NCI-H2029 treated with DMSO at 0.1 percent for 48 hours (cell line): ENCODE measurements around the gene TM9SF4.

Experiments
- DNase-seq: peaks from one replicate; lab custom pipeline; 2025; lab: John Stamatoyannopoulos, UW

TM9SF4 gene, protein sequence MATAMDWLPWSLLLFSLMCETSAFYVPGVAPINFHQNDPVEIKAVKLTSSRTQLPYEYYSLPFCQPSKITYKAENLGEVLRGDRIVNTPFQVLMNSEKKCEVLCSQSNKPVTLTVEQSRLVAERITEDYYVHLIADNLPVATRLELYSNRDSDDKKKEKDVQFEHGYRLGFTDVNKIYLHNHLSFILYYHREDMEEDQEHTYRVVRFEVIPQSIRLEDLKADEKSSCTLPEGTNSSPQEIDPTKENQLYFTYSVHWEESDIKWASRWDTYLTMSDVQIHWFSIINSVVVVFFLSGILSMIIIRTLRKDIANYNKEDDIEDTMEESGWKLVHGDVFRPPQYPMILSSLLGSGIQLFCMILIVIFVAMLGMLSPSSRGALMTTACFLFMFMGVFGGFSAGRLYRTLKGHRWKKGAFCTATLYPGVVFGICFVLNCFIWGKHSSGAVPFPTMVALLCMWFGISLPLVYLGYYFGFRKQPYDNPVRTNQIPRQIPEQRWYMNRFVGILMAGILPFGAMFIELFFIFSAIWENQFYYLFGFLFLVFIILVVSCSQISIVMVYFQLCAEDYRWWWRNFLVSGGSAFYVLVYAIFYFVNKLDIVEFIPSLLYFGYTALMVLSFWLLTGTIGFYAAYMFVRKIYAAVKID

GRCh38 chr20:32109392-32110172, at the start of gene TM9SF4:
TM9SF4 (plus strand) TSS chr20:32109714; CDS start chr20:32109741, 27 bp downstream.
- peak; percentile 96 for DNase-seq

DNA sequence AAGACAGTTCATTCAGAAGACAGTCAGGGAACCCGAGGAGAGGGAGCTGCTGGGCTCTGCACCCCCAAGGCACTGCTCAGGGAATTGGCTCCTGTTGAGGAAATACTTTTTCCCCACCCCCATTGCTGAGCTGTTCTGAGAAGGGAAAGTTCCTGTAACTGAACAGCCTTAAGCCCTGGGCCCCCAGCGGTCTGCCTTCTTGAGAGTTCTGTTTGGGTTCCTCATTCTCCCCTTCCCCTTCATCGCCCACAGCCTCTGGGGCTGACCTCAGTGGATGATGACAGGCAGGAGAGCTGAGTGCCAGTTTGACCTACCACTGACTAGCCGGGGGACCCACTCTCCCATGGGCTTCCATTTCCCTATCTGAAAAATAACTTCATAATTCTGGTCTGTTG, 46.7 kb upstream of the TM9SF4 start:
- no peak for DNase-seq

- no peak for DNase-seq
Observed at GRCh38 chr20:32063695-32064094, 45.8 kb upstream of the TM9SF4 start.

GRCh38 chr20:32064667-32065066, 44.8 kb upstream of the TM9SF4 start:
- DNase-seq: no peak

- DNase-seq: no peak
Observed at GRCh38 chr20:32067234-32067821, 42.2 kb upstream of the TM9SF4 start.

- no peak for DNase-seq
Observed at GRCh38 chr20:32068174-32068573, 41.3 kb upstream of the TM9SF4 start.

DNA sequence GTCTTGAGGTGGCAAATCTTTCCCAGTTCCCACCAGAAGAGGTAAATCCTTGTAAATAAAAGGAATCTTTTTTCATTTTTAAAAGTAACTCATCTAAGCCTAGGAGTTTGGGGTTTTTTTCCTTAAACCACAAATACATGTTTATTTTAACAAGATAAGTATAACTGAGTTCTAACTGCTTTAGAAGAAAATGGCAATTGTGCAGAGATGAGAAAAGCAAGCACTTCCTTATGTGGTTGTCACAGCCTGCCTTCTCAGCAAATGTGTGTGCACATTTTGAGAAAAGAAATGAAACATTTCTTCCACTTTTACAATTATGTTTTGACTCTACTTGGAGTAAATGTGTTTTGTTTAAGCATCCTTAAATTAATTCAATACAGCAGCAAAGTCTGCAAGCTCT, 39.8 kb upstream of the TM9SF4 start:
- DNase-seq: no peak

GRCh38 chr20:32070282-32070681, 39.2 kb upstream of the TM9SF4 start:
- no peak for DNase-seq

DNA sequence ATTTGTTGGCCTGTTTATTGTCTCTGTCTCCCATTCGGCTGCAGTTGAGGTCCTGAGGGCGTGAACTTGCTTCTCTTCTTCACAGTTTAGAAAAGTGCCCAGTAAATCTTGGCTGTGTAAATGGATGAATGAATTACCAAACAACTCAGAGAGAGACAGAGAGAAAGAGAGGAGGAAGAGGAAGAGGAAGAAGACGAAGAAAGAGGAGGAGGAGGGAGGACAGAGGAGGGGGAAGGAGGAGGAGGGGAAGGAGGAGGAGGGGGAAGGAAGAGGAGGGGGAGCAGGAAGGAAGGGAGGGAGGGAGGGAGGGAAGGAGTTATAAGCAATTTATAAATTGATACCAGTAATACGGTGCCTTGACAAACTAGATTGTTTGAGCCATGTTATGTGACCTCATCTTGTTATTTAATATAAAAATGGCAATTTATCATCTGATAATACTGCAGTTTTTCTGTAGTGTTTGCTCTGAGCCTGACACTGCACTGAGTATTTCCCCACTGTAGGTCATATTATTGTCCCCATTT, 38.8 kb upstream of the TM9SF4 start:
- DNase-seq: no peak

DNA sequence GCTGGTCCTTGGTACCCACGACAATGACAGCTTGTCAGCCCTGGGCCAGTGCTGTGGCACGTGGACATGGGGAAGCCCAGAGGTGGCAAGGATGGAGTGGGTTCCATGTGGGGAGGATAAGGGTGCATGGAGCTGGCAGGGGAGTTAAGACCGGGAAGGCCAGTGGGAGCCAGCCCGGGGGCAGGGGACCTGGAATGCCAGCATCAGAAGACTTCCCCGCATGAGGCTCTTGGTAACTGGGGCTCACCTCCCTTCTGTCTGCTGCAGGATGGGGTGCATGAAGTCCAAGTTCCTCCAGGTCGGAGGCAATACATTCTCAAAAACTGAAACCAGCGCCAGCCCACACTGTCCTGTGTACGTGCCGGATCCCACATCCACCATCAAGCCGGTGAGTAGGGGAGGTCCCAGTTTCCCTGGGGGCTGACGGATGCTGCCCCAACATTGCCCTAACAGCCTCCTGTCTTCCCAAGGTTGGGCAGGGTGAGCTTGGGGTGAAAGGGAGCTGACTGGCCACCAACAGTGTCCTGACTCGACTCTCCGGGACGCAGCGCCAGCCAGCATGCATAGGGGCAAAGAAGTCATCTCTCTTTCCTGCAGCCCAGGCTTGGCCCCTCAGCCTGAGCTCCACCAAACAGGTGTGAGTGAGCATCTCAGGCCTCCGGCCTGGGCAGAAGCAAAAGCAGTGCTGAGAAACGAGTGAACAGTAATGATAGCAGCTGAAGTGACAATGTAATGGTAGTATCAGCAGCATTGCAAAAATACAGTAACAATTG, 37.9 kb upstream of the TM9SF4 start:
- no peak for DNase-seq

- DNase-seq: no peak
Observed at GRCh38 chr20:32072168-32072750, 37.3 kb upstream of the TM9SF4 start.

GRCh38 chr20:32075534-32075933, 34.0 kb upstream of the TM9SF4 start:
- DNase-seq: no peak

GRCh38 chr20:32077190-32077589, 32.3 kb upstream of the TM9SF4 start:
- DNase-seq: no peak

GRCh38 chr20:32078322-32078721, 31.2 kb upstream of the TM9SF4 start:
- no peak for DNase-seq

DNA sequence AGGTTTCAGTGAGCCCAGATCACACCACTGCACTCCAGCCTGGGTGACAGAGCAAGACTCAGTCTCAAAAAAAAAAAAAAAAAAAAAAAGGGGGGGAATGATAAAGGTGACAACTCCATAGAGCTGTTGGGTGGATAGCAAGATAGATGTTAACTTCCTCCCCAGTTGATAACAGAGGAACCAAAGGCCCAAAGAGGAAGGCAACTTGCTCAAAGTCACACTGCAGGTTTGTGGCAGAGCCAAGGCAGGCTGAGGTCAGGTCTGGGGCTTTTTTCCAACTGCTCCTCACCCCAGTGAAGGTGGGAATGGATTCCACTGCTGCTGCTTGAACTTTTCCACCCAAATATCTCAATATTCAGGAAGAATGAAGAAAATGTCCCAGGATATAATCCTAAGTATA, 30.7 kb upstream of the TM9SF4 start:
- DNase-seq: no peak

DNA sequence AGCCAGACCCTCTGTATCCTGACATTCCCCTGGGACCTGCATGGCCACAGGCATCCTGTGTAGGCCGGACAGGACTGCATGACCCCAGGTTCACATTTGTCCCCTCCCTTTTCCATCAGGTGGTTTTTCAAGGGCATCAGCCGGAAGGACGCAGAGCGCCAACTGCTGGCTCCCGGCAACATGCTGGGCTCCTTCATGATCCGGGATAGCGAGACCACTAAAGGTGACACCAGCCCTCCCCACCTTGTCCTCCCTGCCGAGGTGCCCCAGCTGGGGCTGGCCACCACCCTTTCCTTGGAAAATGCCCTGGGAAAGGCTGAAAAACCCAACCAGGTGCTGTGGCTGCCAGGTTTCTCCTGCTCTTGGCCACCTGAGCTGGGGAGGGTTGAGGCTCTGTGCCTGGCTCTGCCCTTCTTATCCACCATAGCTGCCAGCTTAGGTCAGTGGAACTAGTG, 29.8 kb upstream of the TM9SF4 start:
- no peak for DNase-seq

- no peak for DNase-seq
Observed at GRCh38 chr20:32080783-32081182, 28.7 kb upstream of the TM9SF4 start.

DNA sequence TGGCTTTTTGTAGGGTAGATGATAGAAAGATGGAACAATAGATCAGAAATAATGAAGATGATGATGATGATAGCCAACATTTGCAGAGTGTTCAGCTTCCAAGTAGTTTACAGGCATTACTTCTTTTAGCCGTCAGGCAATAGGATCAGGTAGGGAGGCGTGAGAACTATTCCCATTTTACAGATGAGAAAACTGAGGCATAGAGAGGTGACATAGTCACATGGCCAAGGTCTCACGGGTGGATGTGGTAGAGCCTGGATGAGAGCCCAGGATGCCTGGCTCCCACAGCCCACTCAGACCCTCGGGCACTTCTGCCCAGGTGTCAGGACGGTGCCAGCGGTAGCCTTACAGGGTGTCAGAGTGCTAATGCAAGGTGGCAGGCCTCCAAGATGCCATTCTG, 26.0 kb upstream of the TM9SF4 start:
- no peak for DNase-seq

GRCh38 chr20:32087070-32087469, 22.4 kb upstream of the TM9SF4 start:
- DNase-seq: no peak

- DNase-seq: no peak
Observed at GRCh38 chr20:32088759-32089158, 20.8 kb upstream of the TM9SF4 start.
